ENCODE results near the gene HNF1A. TPM values are rescaled to one million over a fixed set of nuclear protein-coding genes. Genes with fewer than 3 reads are reported as not detected.

The HNF1A gene
- total and polyA plus RNA-seq, 2 of the 4 experiments (the other 2 are of a cell fraction): under 0.01 TPM; not detected in 1

GRCh38 chr12:120930032-120930431 is 48.3 kb upstream of the HNF1A start:
- no peak overlapping the region for H3K23ac ChIP-seq (ENCODE audit: low read depth, low read length)
- H4K91ac ChIP-seq (ENCODE audit: insufficient read depth, low read depth, low read length): no peak overlapping the region
- H3K9me3 ChIP-seq (ENCODE audit: control insufficient read depth, insufficient read depth, low read length): no peaks in the 10 kb centered on the region
- no peak for ATAC-seq (ENCODE audit: low read depth)
- H3K4ac ChIP-seq (ENCODE audit: low read depth, low read length): no peak overlapping the region
- H2BK15ac ChIP-seq (ENCODE audit: low read depth, low read length): no peak overlapping the region
- H3K27ac ChIP-seq (ENCODE audit: insufficient read depth, low read length): no peak overlapping the region
- H3K27me3 ChIP-seq (ENCODE audit: control insufficient read depth, insufficient read depth, low read length): no peaks in the 10 kb centered on the region; the same call in 1 of the 2 replicates
- no peak overlapping the region for H3K14ac ChIP-seq (replicated peaks; ENCODE audit: low read depth, low read length)
- ChIA-PET POLR2A (ENCODE audit: unreplicated experiment) (no interaction called here), CTCF (no interaction called here)
- no peak overlapping the region for H2AK5ac ChIP-seq (ENCODE audit: low read depth, low read length)
- no peaks in the 10 kb centered on the region for H3K36me3 ChIP-seq (ENCODE audit: control insufficient read depth, insufficient read depth, low read length)
- H3K56ac ChIP-seq (ENCODE audit: extremely low read depth, insufficient read depth, low read length): no peak overlapping the region
- no peaks in the 10 kb centered on the region for H4K20me1 ChIP-seq (ENCODE audit: insufficient read depth, low read length)
- no peak overlapping the region for H3K4me2 ChIP-seq (ENCODE audit: low read depth, low read length)
- no peak for DNase-seq
- H3K9ac ChIP-seq (ENCODE audit: low read depth, low read length): no peak overlapping the region
- H2BK120ac ChIP-seq (ENCODE audit: low read depth, low read length): no peak overlapping the region
- no peak overlapping the region for H2BK20ac ChIP-seq (ENCODE audit: low read depth, low read length)
- H3K4me1 ChIP-seq (ENCODE audit: control insufficient read depth, insufficient read depth, low read length): no peaks in the 10 kb centered on the region
- WGBS, 2 experiments (ENCODE audit: extremely low coverage in 2 of 2, insufficient read length in 1 of 2): 86% methylated on average over 1 of the region's 5 CpGs; no CpG with 5 or more reads in 1 of the 2 experiments
- no TSS peak for BruUV-seq (replicated peaks)
- H2AFZ ChIP-seq (replicated peaks; ENCODE audit: low read length, poor library complexity): no peak overlapping the region
- H3K79me1 ChIP-seq (ENCODE audit: low read depth in 1 of 2, low read length in 2 of 2): no peaks in the 10 kb centered on the region
- intact Hi-C loops (cut with micrococcal nuclease) (no loop called here), dilution Hi-C loops (cut with HindIII; ENCODE audit: low sequenced_read_pairs, unreplicated experiment) (no loop called here), in situ Hi-C loops (cut with MboI; ENCODE audit: low sequenced_read_pairs) (no loop called here)
- no peak overlapping the region for H2AK9ac ChIP-seq (replicated peaks; ENCODE audit: low read depth, low read length, poor library complexity)
- no peak overlapping the region for H4K8ac ChIP-seq (ENCODE audit: low read depth in 2 of 2, low read length in 2 of 2)
- no peak for TF ChIP-seq RAD21 (IDR thresholded peaks at IDR 0.05; ENCODE audit: low read length)
- TF ChIP-seq MXI1 (IDR thresholded peaks at IDR 0.05; ENCODE audit: borderline replicate concordance, low read depth, low read length): no peak
- TF ChIP-seq RFX5 (IDR thresholded peaks at IDR 0.05; ENCODE audit: low read depth, low read length): no peak
- TF ChIP-seq MAFK (IDR thresholded peaks at IDR 0.05; ENCODE audit: low read depth, low read length): no peak
- no peak for TF ChIP-seq FOS (IDR thresholded peaks at IDR 0.05; ENCODE audit: low read depth, low read length)
- TF ChIP-seq, protein P1, sequence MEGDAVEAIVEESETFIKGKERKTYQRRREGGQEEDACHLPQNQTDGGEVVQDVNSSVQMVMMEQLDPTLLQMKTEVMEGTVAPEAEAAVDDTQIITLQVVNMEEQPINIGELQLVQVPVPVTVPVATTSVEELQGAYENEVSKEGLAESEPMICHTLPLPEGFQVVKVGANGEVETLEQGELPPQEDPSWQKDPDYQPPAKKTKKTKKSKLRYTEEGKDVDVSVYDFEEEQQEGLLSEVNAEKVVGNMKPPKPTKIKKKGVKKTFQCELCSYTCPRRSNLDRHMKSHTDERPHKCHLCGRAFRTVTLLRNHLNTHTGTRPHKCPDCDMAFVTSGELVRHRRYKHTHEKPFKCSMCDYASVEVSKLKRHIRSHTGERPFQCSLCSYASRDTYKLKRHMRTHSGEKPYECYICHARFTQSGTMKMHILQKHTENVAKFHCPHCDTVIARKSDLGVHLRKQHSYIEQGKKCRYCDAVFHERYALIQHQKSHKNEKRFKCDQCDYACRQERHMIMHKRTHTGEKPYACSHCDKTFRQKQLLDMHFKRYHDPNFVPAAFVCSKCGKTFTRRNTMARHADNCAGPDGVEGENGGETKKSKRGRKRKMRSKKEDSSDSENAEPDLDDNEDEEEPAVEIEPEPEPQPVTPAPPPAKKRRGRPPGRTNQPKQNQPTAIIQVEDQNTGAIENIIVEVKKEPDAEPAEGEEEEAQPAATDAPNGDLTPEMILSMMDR (conservative IDR thresholded peaks at IDR 0.05; ENCODE audit: low read depth, low read length): no peak
- TF ChIP-seq CHD1 (IDR thresholded peaks at IDR 0.05; ENCODE audit: low read depth, low read length): no peak
- no peak for TF ChIP-seq USF2 (IDR thresholded peaks at IDR 0.05; ENCODE audit: low read depth, low read length)
- TF ChIP-seq NFE2L2 (IDR thresholded peaks at IDR 0.05; ENCODE audit: low read depth, low read length): no peak
- no peak for TF ChIP-seq RCOR1 (IDR thresholded peaks at IDR 0.05; ENCODE audit: insufficient replicate concordance, low read length)
- no peak for TF ChIP-seq CEBPB (IDR thresholded peaks at IDR 0.05; ENCODE audit: low read depth, low read length)
- H3K4me3 ChIP-seq (ENCODE audit: insufficient read depth, low read depth, low read length): no peak overlapping the region
- H4K5ac ChIP-seq (ENCODE audit: low read depth, low read length): no peak overlapping the region
- H3K18ac ChIP-seq (ENCODE audit: low read depth, low read length): no peak overlapping the region
- no peaks in the 10 kb centered on the region for H3K9me1 ChIP-seq (ENCODE audit: insufficient read depth, low read length)
- H2BK5ac ChIP-seq (ENCODE audit: low read depth, low read length, poor library complexity, severe bottlenecking): no peak overlapping the region

Measured in IMR-90 (cell line).